Epithelial cell of esophagus (primary cell): ENCODE data around the gene ATAD2B.

Experiments used
- DNase-seq: peaks from one replicate; pipeline ENCODE4 v3.0.0; 2010; ENCODE audit warnings: low read depth
- H3K4me3 ChIP-seq: 2 replicates; pipeline ENCODE4 v1.5.1; 2011; ENCODE audit warnings: mild to moderate bottlenecking, low read length, control low read depth
- TF ChIP-seq, protein P1 (sequence below): IDR thresholded peaks from 2 replicates; pipeline ENCODE4 v1.5.1; 2011; ENCODE audit warnings: low read depth, mild to moderate bottlenecking, low read length, control low read depth, inconsistent platforms; ENCODE audit not compliant: insufficient read depth; ENCODE audit errors: missing control alignments

ATAD2B gene

DNA sequence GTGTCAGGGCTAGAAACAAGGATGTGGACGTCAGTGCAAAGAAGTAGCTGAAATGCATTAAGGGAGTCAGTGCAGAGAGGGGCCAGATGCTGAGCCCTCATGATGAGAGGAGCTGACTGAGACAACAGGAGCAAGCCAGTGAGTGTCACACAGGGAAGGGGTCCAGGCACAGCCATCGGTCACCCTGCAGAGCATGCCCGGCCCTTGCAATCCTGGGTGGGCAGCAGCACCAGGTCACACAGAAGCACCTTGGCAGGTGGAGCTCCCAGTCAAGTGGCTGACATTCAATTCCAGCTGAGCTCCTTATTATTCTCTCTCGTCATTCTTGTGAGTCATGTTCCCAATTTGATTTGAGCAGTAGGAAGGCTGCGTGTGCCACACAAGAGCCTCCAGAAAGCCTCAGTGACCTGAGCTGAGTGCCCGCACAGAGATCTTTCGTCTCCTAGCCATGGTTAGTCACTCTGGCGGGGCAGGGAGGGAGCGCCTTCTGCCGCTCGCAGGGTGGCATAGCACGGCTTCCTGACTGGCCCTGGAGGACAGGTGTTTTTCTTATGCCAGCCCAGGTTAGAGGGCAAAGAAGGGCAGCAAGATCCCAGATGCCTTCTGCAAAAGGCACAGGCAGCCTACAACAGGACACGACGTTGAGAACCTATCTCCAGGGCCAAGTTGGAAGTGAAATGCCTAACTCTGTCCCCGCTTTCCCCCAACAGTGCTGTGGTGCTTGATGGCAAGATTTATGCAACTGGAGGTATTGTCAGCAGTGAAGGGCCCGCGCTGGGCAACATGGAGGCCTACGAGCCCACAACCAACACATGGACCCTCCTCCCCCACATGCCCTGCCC lies 220.9 kb downstream of the ATAD2B start:
- no peak for DNase-seq
- H3K4me3 ChIP-seq = no peak overlapping the region
- TF ChIP-seq, protein P1, sequence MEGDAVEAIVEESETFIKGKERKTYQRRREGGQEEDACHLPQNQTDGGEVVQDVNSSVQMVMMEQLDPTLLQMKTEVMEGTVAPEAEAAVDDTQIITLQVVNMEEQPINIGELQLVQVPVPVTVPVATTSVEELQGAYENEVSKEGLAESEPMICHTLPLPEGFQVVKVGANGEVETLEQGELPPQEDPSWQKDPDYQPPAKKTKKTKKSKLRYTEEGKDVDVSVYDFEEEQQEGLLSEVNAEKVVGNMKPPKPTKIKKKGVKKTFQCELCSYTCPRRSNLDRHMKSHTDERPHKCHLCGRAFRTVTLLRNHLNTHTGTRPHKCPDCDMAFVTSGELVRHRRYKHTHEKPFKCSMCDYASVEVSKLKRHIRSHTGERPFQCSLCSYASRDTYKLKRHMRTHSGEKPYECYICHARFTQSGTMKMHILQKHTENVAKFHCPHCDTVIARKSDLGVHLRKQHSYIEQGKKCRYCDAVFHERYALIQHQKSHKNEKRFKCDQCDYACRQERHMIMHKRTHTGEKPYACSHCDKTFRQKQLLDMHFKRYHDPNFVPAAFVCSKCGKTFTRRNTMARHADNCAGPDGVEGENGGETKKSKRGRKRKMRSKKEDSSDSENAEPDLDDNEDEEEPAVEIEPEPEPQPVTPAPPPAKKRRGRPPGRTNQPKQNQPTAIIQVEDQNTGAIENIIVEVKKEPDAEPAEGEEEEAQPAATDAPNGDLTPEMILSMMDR = no peak

DNA sequence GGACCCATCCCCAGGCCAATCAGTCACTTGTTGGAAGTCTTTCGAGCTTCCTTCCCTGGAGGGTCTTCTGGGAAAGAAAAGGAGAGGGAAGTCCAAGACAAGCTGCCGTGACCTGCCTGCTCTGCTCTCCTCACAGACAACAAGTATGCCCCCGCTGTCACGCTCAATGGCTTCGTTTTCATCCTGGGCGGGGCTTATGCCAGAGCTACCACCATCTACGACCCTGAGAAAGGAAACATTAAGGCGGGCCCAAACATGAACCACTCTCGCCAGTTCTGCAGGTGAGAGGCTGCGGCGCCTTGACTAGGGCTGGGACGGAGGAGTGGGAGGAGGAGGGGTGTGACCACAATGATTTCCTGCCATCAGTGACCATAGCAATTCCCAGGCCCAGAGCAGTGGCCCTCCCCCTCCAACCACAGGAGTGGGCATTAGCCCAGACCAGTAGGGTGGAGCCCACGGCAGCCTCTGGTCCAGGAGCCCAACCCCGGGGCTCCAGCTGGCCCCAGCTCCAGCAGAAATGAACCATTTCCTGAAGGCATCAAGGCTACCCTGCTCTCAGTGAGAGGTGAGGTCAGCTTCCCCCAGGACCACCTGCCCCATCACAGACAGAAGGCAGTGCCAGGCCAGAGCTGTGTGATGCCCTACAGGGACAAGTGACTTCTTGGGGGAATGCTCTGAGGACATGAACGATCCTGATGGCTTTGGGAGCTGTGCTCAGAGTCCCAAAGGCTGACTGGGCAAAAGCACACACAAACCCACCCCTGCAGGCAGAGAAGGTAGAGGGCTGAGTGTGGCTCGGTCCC lies 223.1 kb downstream of the ATAD2B start:
- TF ChIP-seq, protein P1 = no peak
- H3K4me3 ChIP-seq = no peak overlapping the region
- DNase-seq = no peak

DNA sequence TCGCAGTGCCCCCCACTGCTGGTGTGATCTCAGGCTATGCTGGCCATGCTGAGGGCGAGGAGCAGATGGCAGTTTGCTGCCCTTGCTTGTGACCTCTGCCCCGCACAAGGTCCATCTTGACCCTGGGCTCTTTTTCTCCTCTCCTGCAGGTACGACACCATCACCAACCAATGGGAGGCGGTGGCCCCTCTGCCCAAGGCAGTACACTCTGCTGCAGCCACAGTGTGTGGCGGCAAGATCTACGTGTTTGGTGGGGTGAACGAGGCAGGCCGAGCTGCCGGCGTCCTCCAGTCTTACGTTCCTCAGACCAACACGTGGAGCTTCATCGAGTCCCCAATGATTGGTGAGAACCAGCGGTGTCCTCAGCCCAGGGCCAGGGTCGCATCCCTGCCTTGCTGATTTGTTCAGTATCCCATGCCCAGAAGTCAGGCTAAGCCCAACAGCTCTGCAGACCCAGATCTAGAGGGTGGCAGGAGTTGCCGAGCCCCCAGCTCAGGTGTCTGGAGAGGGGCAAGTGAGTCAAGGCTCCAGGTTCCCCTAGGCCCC lies 223.8 kb downstream of the ATAD2B start:
- TF ChIP-seq, protein P1 = no peak
- no peak for DNase-seq

DNA sequence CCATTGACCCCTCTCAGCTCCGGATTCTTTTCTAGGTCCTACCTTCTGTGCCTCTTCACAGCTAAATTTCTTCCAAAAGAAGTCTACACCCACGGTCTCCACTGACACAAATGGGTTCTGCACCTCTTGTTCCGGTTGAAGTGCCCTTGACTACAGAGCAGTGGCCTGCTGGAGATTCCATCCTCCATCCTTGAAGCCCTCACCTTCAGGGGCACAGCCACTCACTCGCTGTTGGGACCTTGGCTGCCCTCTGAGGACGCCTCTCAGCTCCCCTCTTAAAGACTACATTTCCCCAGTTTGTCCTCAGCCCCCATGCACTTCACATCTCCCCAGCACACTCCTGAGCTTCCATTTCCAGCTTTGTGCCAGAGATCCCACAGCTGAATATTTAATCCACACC lies 226.3 kb downstream of the ATAD2B start:
- no peak overlapping the region for H3K4me3 ChIP-seq
- no peak for DNase-seq
- TF ChIP-seq, protein P1 = no peak

More for the DNA sequence above, 223.8 kb downstream of the ATAD2B start:
- no peak overlapping the region for H3K4me3 ChIP-seq

DNA sequence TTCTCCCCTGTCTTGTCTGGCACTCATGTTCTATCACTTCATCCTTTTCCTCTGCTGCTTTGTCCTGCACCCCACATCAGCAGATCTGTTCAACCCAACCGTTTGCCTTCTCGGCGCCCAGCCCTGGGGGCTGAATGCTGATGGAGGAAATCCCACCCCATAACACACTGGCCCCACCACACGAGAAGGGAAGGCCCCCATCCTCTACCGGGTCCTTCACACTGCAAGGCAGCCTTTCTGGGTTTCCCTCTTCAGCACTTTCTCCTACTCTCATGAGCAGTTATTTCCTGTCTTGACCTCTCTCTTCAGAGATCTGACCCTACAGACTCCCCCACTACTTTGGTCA lies 227.4 kb downstream of the ATAD2B start:
- H3K4me3 ChIP-seq = no peak overlapping the region
- DNase-seq = no peak

DNA sequence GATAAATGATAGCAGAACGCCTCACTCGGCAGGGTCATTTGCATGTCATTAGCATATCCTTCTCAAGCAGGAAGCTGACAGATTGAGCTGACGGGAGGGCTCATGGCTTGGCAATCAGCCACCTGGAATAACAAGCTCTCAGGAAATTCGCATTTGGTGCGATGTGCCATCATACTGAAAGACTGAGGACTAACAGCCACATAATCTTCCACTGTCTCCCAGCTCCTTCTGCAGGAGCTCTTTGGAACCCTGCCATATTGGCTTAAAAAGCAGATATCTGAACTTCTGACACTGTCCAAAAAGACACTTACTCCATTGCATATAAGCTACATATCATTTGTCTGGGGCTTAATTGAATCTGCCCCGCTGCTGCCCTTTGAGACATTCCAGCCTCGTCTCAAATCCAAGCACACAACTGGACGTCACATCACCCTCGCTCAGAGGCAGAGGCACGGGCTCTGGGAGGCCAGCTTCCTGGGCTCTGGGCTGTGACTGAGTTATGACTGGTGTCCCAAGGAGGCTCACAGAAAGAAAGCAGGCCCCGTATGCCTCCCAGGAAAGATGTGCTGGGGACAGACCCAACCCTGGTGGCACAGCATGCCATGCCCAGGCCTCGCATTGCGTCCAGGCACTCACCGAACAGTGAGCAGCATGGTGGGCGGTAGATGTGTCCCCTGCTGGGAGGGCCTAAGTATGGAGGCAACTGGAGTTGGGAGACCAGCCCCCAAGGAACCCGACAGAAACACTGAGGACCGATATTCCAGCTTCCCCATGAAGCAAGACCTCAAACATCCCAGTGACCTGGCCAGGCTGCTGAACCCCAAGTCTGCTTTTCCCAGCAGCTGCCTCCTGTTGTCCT lies 228.0 kb downstream of the ATAD2B start:
- no peak for DNase-seq
- TF ChIP-seq, protein P1 = no peak
- H3K4me3 ChIP-seq = no peak overlapping the region

More for the DNA sequence above, 227.4 kb downstream of the ATAD2B start:
- TF ChIP-seq, protein P1 = no peak
